ENCODE data around the gene SHISAL1. TPM values are rescaled to one million over a fixed set of nuclear protein-coding genes. Genes with fewer than 3 reads are reported as not detected.
"Not testable (repeated sequence)": the region's sequence is repeated elsewhere in the genome, so short reads cannot be mapped to it uniquely, and the experiment has no call there.

The SHISAL1 gene
- total RNA-seq, 1 donor from 2014 or later, result not detected

DNA sequence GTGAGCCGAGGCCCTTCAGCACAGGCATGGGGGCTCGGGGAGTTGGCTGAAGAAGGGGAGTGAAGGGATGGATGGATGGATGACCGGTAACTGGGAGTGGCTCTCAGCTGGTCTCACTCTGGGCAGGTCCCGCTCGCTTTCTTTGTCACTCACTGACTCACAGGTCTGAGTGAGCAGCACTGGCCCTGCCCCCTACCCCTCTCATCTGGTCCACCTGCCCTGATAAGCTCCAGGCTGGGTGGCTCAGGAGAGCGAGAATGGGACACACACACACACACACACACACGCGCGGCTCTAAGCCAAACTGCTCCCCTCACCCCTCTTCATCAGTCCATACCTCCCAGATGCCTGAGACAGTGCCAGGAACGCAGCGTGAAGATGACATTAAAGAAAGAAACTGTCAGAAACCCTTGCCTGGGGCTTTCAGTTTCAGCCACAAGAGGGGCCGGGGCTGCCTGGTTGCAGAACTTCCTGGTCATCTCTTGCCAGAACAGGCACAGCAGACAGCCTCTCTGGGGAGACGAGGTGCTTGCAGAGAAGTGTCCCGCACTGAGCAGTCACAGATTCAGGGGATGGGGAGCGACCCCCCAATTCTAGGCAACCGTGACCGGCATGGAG is 16.5 kb upstream of the SHISAL1 start:
- Mint-ChIP-seq H3K9me3 (no peaks in the 10 kb centered on the region), H3K27me3 (ENCODE audit: insufficient read depth) (peaks cover 53% of the 10 kb centered on the region), H3K27ac (no peak overlapping the region), H3K4me3 (no peak overlapping the region), H3K36me3 (ENCODE audit: low read depth) (no peaks in the 10 kb centered on the region), H3K4me1 (ENCODE audit: low read depth) (peaks cover 16% of the 10 kb centered on the region)
- DNase-seq (ENCODE audit: low spot score), result peak; percentile 5
- intact Hi-C loops (cut with micrococcal nuclease), result no loop called here

DNA sequence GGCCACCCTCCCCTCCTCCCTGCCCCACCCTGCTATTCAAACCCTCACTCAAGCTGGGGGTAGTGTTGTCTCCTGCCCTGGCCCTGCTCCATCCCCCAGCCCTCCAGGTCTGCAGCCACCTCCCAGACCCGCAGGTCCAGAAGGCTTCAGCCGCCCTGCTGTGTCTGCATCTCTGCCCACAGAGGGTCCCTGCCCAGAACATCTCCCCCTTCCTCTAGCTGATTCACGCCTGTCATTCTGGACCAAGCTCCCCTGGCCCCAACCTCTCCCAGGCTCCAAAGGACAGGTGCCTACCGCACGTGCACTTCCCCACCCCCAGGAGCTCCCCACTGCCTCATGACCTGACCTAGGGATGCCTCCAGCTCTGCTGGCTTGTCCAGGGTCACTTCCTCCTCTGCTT is 16.0 kb upstream of the SHISAL1 start:
- no peak overlapping the region for H3K27ac Mint-ChIP-seq
- no peaks in the 10 kb centered on the region for H3K9me3 Mint-ChIP-seq
- intact Hi-C loops (cut with micrococcal nuclease), result no loop called here
- H3K4me3 Mint-ChIP-seq, result no peak overlapping the region
- DNase-seq (ENCODE audit: low spot score), result no peak
- peaks cover 56% of the 10 kb centered on the region for H3K27me3 Mint-ChIP-seq (ENCODE audit: insufficient read depth)
- no peaks in the 10 kb centered on the region for H3K36me3 Mint-ChIP-seq (ENCODE audit: low read depth)
- peaks cover 16% of the 10 kb centered on the region for H3K4me1 Mint-ChIP-seq (ENCODE audit: low read depth)

DNA sequence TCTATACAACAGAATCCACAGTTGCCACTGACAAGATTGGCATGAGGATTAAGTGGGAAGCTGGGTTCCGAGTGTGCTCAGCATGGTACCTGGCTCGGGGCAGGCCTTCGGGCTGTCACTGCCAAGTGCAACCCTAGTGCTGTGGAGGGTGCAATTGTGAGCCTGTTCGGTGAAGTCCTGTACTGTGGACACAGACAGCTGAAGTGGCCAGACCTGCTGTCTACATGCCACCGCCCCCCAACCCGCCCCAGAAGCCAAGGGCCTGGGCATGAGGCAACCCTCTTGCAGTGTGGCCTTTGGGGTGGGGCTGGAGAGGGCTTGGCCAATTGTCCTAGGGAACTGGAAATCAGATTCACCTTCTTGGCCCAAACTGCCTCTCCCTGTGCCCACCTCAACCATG is 15.6 kb upstream of the SHISAL1 start:
- no peak overlapping the region for H3K27ac Mint-ChIP-seq
- H3K4me3 Mint-ChIP-seq, result no peak overlapping the region
- H3K4me1 Mint-ChIP-seq (ENCODE audit: low read depth), result peaks cover 16% of the 10 kb centered on the region
- no peaks in the 10 kb centered on the region for H3K36me3 Mint-ChIP-seq (ENCODE audit: low read depth)
- no peak for DNase-seq (ENCODE audit: low spot score)
- no peaks in the 10 kb centered on the region for H3K9me3 Mint-ChIP-seq
- intact Hi-C loops (cut with micrococcal nuclease), result no loop called here
- peaks cover 56% of the 10 kb centered on the region for H3K27me3 Mint-ChIP-seq (ENCODE audit: insufficient read depth)

DNA sequence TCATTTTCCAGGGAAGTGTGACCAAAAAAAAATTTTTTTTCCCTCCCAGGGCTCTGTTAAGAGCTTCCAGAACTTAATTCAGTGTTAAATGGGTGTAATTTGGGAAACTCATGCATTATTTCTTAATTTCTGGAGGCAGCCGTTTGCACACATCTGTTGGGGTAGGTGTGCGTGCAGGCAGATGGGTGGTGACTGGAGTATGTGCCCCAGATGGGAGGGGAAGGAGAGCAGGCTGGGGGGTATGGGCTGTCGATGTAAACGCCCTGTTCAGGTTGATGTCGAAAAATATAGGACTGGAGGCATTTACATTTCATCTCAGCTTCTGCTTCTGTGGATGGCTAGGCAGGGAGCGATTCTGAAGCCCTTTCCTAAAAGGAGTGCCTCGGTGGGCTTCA is 13.7 kb upstream of the SHISAL1 start:
- Mint-ChIP-seq H3K27me3 (ENCODE audit: insufficient read depth) (peaks cover 45% of the 10 kb centered on the region), H3K4me1 (ENCODE audit: low read depth) (peaks cover 16% of the 10 kb centered on the region)
- intact Hi-C loops (cut with micrococcal nuclease), result no loop called here

DNA sequence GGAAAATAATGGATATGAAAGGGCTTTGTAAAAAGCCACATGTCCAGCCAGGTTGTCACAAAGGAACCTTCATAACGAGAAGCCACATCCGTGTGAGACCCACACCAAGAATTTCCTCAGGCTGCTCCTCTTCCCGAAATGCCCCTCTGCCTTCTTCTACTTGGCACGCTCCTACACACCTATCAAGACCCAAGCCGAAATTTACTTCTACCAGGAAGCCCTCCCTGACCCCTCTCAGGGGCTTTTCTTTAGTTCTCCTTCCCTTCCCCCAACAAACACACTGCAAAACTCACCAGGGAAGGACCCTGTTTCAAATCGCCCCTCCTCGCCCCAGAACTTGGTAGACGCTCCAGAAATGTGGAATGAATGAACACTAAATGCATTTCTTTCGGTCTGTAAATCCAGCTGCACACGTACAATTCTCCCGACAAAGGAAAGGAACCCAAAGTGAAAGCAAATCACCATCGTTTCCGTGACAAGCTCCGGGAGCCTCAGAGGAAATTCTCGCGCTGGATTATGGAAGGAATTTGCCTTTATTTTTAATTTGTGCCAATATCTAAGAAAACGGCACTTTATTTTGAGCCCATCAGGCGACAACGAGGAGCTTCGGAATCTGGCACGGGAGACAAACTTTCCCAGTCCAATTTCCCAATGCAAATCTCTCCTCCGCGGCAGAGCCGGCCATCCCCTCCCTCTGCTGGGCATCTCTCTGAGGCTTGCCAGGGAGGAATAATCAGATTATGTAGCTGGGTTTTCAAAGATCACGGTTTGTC is 13.2 kb upstream of the SHISAL1 start:
- Mint-ChIP-seq H3K4me3 (peak overlapping the region; percentile 72), H3K36me3 (ENCODE audit: low read depth) (no peaks in the 10 kb centered on the region), H3K4me1 (ENCODE audit: low read depth) (peaks cover 16% of the 10 kb centered on the region), H3K27ac (no peak overlapping the region), H3K9me3 (no peaks in the 10 kb centered on the region), H3K27me3 (ENCODE audit: insufficient read depth) (peaks cover 45% of the 10 kb centered on the region)
- no peak for DNase-seq (ENCODE audit: low spot score)
- intact Hi-C loops (cut with micrococcal nuclease), result no loop called here

More for the DNA sequence above, 13.7 kb upstream of the SHISAL1 start:
- DNase-seq (ENCODE audit: low spot score), result no peak
- Mint-ChIP-seq H3K36me3 (ENCODE audit: low read depth) (no peaks in the 10 kb centered on the region), H3K9me3 (no peaks in the 10 kb centered on the region), H3K27ac (no peak overlapping the region), H3K4me3 (peak overlapping the region; percentile 72)

DNA sequence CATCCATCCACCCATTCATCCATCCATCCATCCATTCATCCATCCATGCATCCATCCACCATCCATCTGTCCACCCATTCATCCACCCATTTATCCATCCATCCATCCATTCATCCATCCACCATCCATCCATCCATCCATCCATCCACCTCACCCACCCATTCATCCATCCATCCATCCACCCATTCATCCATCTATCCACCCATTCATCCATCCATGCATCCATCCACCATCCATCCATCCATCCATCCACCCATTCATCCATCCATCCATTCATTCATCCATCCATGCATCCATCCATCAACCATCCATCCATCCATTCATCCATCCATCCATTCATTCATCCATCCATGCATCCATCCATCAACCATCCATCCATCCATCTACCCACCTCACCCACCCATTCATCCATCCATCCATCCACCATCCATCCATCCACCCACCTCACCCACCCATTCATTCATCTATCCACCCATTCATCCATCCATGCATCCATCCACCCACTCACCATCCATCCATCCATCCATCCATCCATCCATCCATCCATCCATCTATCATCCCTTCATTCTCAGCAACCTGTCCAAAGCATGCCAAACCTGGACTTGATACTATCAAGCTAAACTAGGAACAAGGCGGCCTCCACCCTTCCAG is 10.5 kb upstream of the SHISAL1 start:
- H3K27me3 Mint-ChIP-seq (ENCODE audit: insufficient read depth), result peaks cover 25% of the 10 kb centered on the region
- H3K9me3 Mint-ChIP-seq; H3K27ac Mint-ChIP-seq; H3K4me1 Mint-ChIP-seq (ENCODE audit: low read depth); H3K4me3 Mint-ChIP-seq; DNase-seq (ENCODE audit: low spot score); intact Hi-C loops (cut with micrococcal nuclease); H3K36me3 Mint-ChIP-seq (ENCODE audit: low read depth): not testable (repeated sequence)

DNA sequence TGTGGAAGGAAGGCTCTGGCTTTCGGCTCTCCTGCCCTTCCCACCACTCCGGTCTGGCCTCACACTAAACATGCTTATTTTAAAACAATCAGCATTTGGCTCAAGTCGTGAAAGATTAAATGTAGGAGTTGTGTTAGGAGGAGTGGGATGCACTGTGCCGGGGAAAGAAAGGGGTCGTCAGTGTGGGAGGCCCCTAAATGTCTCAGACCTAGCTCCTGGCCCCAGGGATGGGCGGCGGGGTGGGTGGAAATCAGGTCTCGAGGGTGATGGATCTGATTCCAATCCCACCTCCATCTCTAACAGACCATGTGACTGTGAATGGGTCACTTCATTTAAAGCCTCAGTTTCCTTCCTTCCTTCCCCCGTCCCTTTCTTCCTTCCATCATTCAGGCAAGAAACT is 6.9 kb upstream of the SHISAL1 start:
- H3K27me3 Mint-ChIP-seq (ENCODE audit: insufficient read depth), result peaks cover 5% of the 10 kb centered on the region
- H3K36me3 Mint-ChIP-seq (ENCODE audit: low read depth), result no peaks in the 10 kb centered on the region
- intact Hi-C loops (cut with micrococcal nuclease), result no loop called here
- no peaks in the 10 kb centered on the region for H3K9me3 Mint-ChIP-seq
- DNase-seq (ENCODE audit: low spot score), result no peak
- H3K4me1 Mint-ChIP-seq (ENCODE audit: low read depth), result no peaks in the 10 kb centered on the region
- no peak overlapping the region for H3K4me3 Mint-ChIP-seq
- H3K27ac Mint-ChIP-seq, result no peak overlapping the region

DNA sequence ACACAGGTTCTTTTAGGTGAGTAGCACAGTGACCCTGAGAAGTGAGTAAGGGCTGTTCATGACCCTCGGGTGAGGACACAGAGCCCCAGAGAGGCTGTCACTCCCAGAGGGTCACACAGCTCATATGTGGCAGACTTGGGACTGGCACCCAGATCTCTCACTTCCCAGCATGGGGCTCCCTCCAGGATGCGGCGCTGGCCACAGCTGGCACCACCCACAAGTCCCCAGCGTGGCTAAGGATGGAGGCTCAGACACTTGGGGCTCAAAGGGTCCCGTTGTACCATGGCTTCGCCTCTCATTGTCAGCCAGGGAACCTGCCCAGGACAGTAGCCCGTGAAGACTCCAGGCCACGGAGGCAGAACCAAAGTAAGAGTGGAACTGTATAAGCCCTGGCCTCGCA is 6.0 kb upstream of the SHISAL1 start:
- Mint-ChIP-seq H3K36me3 (ENCODE audit: low read depth) (no peaks in the 10 kb centered on the region), H3K4me3 (no peak overlapping the region), H3K27me3 (ENCODE audit: insufficient read depth) (no peaks in the 10 kb centered on the region), H3K9me3 (no peaks in the 10 kb centered on the region), H3K4me1 (ENCODE audit: low read depth) (peaks cover 4% of the 10 kb centered on the region), H3K27ac (no peak overlapping the region)
- intact Hi-C loops (cut with micrococcal nuclease), result no loop called here
- no peak for DNase-seq (ENCODE audit: low spot score)

DNA sequence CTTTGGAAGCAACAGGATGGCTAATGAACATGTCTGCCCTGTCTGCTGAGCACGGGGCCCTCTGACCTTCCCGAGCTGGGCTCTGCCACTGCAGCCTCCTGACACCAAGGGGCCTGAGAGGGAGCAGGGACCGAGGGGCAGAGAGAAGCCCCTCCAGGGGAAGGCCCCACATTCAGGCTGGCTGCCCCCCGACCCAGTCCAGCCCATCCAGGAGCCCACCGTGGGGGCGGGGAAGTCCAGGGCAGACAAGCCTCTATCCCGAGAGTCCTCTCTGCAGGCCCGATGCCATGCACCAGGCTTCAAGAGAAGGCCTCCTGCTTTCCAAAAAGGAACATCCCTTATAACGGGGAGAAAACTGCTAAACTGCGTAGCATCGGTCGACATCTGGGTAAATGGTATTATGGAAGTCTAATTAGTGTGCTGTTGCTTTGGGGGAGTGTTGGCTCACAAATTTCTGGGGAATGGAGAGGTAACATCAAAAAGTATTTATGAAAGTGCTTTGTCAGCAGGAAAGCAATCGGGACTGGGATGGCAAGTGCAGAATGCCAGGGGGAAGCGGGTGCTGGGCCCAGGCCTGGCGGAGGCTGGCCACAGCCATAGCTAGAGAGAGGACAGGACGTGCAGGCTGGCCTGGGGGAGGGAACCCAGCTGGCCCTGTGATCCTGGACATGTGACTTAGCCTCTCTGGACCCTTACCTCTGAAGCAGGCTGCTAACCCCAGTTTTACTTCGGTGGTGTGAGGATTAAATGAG is 5.3 kb upstream of the SHISAL1 start:
- Mint-ChIP-seq H3K4me1 (ENCODE audit: low read depth) (peaks cover 4% of the 10 kb centered on the region), H3K36me3 (ENCODE audit: low read depth) (no peaks in the 10 kb centered on the region), H3K4me3 (no peak overlapping the region), H3K27ac (no peak overlapping the region), H3K9me3 (no peaks in the 10 kb centered on the region), H3K27me3 (ENCODE audit: insufficient read depth) (no peaks in the 10 kb centered on the region)
- intact Hi-C loops (cut with micrococcal nuclease), result no loop called here
- no peak for DNase-seq (ENCODE audit: low spot score)

DNA sequence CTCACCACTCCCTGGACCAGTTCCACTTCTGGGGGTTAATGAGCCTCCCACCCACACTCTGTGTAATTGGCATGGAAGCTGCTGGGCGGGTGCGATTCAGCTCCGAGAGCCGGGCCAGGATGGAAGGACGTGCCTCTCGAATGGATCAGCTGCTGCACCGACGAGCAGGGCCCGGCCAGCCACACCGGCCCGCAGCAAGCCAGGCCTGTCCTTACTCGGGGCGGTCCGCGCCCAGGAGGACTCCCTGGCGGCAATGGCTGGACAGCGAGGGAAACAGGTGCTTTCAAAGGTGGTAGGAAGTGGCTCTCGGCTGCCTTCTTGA is 4.3 kb upstream of the SHISAL1 start:
- intact Hi-C loops (cut with micrococcal nuclease), result no loop called here
- H3K27me3 Mint-ChIP-seq (ENCODE audit: insufficient read depth), result no peaks in the 10 kb centered on the region
- no peak overlapping the region for H3K27ac Mint-ChIP-seq
- H3K9me3 Mint-ChIP-seq, result no peaks in the 10 kb centered on the region
- no peak for DNase-seq (ENCODE audit: low spot score)
- H3K4me1 Mint-ChIP-seq (ENCODE audit: low read depth), result peaks cover 4% of the 10 kb centered on the region
- no peak overlapping the region for H3K4me3 Mint-ChIP-seq
- H3K36me3 Mint-ChIP-seq (ENCODE audit: low read depth), result no peaks in the 10 kb centered on the region

DNA sequence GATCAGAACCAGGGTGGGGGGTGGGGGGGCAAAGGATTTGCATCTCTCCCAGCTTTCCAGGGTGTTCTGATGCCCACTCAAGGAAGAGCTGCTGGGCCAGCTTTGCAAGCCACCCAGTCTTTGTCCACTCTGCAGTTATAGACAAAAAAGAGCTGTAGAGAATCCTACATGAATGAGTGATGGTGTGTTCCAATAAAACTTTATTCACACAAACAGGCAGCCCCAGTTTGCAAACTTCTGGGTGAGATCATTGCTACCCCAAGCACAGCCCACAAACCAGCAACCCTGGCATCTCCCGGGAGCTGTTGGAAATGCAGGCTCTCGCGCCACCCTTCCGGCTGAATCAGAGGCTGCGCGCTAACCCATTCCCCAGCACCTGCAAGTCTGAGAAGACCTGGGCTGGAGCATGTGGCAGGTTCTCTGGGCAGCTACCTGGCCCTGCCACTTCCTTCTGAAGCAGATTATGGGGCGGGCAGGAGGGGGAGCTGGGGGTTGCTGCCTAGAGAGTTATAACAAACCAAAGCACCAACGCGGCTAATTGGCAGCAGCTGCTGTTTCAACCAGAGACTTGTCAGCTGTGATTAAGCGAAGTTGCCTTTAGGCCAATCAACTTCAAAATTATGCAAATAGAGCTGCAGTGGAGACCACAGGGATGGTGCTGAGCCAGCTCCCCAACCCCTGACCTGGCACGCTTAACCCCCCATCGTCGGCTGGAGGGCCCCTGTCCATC is 3.8 kb upstream of the SHISAL1 start:
- Mint-ChIP-seq H3K36me3 (ENCODE audit: low read depth) (no peaks in the 10 kb centered on the region), H3K27ac (no peak overlapping the region), H3K27me3 (ENCODE audit: insufficient read depth) (no peaks in the 10 kb centered on the region), H3K9me3 (no peaks in the 10 kb centered on the region), H3K4me1 (ENCODE audit: low read depth) (peaks cover 4% of the 10 kb centered on the region), H3K4me3 (no peak overlapping the region)
- DNase-seq (ENCODE audit: low spot score), result no peak
- intact Hi-C loops (cut with micrococcal nuclease), result no loop called here

DNA sequence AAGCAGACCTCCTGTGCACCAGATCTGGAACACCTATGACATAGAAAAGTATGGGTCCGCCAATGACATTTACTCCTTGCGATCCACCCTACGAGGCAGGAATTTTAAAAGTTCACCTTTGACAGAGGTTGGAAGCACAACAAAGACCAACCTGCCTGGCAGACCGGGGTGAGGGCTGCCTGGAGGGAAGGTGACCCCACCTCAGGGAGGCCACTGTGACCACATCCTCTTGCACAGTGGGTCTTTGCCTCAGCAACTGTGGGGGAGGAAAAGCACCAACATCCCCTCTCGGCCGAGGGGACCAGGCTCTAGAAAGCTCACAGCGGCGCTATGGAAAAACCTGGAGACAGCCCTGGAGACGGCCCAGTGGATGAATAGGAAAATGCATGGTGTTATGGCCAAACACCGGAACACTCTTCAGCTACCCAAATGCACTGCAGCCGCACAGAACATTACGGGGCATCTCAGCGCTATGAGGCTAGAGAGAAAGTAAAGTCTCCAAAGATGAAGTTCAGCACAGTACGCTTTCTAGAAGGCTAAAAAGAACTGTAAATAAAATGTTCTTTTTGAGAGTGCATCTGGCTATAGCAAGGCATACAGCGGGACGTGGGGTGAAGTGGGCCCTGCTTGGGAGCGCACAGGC is 1.8 kb upstream of the SHISAL1 start:
- Mint-ChIP-seq H3K9me3 (no peaks in the 10 kb centered on the region), H3K4me1 (ENCODE audit: low read depth) (peaks cover 4% of the 10 kb centered on the region), H3K4me3 (no peak overlapping the region), H3K36me3 (ENCODE audit: low read depth) (no peaks in the 10 kb centered on the region), H3K27ac (no peak overlapping the region), H3K27me3 (ENCODE audit: insufficient read depth) (peaks cover 2% of the 10 kb centered on the region)
- DNase-seq (ENCODE audit: low spot score), result no peak
- intact Hi-C loops (cut with micrococcal nuclease), result no loop called here
